Stimulated activated CD4-positive, alpha-beta T cell treated with anti-CD3 and anti-CD28 coated beads, Interleukin-2, amount 100 ng/mL, for 48 hours (primary cell): ENCODE measurements around the gene NFATC2.
"Not testable (repeated sequence)": the region's sequence is repeated elsewhere in the genome, so short reads cannot be mapped to it uniquely, and the experiment has no call there.

Source experiments
- DNase-seq, 2 donors: peaks; one replicate each; pipeline ENCODE4 v3.0.0-alpha.2; 2020

Gene NFATC2

DNA sequence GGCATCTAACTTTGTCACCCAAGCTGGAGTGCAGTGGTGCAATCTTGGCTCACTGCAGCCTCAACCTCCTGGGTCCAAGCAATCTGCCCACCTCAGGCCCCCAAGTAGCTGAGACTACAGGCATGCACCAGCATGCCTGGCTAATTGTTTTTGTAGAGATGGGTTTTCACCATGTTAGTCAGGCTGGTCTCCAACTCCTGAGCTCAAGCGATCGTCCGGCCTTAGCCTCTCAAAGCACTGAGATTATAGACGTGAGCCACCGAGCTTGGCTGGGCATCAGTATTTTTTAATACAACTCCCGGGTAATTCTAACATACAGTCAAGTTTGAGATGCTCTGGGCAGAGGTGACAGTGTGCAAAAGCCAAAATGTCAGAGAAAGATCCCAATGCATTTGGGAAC, 73.5 kb downstream of the NFATC2 start:
- DNase-seq: no peak

DNA sequence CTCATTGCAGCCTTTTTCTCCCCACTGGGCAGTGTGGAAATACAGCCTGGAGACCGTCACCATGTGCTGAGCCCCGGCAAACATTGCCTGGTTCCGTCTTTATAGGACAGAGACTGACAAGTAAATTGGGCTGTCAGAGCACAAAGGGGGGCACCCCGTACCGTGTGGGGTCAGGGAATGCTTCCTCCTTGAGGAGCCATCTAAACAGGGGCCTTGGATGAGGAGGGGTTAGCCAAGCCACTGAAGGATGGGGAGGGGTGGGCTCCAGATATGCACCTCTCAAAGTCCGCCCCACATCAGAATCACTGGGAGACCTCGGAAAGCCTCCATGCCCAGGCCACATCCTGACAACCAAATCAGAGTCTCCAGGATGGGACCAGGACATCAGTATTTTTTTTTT, 73.9 kb downstream of the NFATC2 start:
- no peak for DNase-seq

DNA sequence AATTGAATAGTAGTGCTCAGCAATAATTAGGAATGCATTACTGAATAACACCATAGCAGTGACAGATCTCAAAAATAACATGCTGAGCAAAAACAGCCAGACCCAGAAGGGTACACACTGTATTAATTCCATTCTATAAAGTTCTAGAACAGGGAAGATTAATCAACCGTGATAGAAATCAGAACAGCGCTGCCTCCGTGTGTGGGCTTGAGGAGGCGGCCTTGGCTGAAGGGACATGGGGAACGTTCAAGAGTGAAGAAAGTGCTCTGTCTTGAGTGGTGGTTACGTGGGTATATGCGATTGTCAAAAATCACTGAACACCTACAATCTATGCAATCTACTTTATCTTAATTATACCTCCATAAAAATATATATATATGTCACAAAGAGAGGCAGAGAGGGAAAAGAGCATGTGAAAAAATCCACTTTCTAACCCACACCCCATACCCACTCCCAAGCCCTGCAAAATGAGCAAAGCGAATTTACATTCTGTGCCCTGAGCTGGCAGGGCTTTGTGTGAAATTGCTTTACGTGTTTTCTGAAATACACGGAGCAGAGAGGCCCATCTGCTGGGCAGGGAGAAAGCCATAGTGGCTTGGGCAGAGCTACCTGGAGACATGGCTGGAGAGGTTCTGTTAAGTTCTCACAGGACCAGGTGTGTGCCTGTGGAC, 74.4 kb downstream of the NFATC2 start:
- no peak for DNase-seq

DNA sequence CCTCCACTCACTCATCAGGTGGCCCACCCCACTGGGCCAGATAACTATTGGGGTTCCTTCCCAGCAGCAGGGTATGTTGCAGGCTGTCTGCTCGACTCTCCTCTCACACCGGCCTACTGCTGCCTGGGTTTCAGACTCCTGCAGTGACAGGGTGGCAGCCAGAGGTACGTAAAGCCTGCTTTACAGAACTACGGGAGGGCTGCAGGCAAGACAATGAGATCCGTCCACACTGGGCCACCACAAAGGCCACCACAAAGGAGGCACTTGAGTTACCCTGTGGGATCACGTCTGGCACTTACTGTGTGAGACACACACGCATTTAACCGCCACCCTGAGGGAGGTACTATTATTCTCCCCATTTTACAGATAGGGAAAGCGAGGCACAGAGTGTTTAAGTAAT, 78.5 kb downstream of the NFATC2 start:
- DNase-seq: no peak

DNA sequence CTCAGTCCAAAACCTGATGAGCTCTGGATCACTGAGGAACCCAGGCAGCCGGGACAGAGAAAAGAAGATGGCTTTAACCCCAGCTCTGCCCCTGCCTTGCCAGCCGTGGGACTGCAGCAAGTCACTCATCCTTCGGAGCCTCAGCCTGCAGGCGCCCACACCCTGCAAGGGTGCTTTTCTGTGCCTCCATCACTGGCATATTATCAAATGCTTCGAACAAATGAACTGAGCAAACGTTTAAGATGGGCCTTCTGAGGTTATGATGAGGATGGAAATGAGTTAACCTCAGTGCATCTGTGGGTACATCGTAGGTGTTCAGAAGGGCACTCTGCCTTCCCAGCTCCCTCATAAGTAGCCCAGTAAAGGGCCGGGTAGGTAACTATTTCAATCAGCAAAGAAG, 79.0 kb downstream of the NFATC2 start:
- DNase-seq: no peak

DNA sequence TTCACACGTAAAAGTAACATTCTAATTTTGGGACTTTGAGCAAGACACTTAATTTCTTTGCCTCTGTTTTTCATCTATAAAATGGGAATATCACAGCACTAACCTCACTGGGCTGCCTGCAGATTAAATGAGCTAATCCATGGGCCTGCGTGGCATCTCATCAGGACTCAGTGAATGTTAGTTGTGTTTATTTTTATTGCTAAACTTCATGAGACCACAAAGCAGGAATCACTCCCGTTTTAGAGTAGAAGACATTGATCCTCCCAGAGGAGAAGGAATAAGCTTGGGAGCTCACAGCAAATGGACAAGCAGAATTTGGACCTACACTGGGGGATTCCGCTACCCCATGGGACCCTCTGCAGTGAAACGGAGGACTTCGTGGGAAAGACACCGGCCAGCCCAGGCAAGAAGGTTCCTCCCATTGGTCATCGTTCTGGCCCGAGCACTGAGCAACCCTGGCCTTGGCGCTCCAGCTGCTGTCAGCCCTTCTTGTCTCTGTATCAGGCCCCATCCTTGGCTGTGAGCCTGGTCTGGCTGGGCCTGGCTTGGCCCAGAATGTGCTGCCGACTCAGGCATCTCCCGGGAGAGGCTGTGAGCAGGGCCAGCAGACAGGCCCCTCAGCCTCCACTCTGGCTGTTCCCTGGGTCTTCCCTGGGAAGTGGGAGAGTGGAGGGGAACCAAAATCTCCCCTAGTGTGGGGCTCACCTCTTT, 79.8 kb downstream of the NFATC2 start:
- DNase-seq: no peak

DNA sequence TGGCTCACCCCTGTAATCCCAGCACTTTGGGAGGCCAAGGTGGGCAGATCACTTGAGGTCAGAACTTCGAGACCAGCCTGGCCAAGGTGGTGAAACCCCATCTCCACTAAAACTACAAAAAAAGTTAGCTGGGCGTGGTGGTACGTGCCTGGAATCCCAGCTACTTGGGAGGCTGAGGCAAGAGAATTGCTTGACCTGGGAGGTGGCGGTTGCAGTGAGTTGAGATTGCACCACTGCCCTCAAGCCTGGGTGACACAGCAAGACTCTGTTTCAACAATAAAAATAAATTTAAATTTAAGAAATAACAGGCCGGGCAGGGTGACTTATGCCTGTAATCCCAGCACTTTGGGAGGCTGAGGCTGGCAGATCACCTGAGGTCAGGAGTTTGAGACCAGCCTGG, 80.7 kb downstream of the NFATC2 start:
- DNase-seq: not testable (repeated sequence)

DNA sequence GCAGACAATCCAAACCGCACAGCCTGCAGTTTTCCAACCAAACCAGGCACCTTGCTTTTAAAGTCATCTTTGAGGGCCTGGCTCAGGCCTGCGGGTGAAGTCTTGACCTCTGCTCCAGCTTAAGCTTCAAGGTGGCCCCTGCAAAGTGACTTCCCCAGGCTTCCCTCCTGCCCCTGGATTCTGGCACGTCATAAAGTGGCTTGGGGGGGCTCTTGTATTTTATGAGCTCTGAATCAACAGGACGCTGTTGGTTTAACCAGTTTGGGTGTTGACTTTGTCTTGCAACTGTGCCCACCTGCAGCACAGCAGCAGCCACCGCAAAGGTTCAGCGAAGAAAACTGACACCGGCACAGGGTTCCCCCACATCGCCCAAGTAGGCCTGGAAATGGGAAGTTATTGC, 81.2 kb downstream of the NFATC2 start:
- DNase-seq: no peak

DNA sequence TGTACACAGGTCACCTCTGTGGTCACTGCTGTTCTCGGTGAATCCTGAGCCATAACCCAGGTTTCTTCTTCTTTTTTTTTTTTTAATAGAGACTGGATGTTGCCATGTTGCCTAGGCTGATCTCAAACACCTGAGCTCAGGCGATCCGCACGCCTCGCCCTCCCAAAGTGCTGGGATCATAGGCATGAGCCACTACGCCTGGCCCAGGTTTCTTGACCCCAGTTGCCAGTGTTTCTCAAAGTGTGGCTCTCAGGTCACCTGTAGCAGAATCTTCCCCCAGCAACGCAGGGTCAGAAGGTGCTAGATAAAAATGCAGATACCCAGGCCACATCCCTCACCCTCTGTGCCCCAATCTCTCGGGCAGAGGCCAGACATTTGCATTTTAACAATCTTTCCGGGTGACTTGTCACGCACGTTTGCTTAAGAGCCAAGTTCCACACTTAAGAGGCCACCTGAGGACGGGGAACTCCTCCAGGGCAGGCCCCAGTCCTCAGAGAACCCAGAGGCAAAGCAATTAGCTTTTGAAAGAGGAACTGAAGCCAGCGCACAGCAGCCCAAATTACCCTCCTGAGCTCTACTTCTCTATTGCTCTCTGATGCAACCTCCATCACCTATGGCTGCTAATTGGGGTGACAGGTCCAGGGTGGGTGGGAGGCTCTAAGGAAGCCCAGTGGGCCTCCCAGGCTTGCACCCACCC, 81.8 kb downstream of the NFATC2 start:
- no peak for DNase-seq

DNA sequence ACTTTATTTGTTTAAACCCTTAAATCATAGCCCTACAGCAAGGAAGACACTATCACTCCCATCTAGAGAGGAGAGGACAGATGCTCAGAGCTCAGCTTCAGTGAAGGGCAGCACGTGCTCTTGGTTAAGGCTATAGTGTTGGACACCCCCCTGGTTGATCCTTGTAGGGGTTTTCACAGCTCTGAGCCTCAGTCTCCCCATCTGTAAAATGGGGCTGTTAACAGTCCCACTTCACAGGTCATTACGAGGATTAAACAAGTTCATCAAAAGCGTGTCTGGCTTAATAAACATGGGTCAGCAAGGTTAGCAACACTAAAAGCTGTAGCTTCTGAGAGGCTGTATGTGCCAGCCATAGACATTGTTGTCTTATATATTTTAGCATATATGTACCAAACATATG, 82.4 kb downstream of the NFATC2 start:
- DNase-seq: no peak

DNA sequence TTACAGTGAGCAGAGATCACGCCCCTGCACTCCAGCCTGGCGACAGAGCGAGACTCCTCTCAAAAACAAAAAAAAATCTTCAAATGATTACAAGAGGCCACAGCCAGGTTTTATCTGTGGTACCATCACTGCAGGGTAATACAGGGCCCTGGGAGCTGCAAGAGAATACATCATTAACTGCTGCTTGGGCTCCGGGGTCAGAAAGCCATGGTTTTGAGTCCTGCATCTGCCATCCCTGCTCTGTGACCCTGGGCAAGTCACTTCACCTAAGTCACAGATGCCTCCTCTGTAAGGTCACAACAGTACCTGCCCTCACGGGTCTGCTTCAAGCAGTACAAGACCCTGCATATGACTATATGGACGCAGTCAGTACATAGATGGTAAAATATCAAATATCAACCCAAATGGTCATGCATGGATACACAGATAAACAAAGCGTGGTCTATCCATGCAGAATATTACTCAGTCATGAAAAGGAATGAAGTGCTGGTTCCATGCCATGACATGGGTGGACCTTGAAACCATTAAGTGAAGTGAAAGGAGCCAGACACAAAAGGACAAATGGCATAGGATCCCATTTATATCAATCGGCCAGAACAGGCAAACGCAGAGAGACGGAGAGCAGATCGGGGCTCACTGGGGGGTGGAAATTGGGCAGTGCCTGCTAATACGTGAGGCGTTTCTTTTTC, 83.6 kb downstream of the NFATC2 start:
- no peak for DNase-seq

DNA sequence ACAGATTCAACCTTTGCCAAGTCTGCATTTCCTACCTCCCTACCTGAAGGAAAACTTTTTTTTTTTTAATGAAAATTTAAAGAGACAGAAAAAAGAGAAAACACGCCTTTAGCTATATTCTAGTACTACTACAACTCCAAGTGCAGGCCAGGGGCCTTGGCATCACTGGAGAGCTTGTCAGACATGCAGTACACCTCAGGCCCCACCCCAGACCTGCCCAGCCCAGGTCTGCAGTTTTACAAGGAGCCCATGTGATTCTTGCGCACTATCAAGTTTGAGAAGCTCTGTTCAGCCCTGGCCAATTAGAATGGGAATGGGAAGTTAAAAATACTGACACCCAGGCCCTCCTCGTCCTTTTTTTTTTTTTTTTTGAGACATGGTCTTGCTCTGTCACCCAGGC, 85.0 kb downstream of the NFATC2 start:
- DNase-seq: no peak

DNA sequence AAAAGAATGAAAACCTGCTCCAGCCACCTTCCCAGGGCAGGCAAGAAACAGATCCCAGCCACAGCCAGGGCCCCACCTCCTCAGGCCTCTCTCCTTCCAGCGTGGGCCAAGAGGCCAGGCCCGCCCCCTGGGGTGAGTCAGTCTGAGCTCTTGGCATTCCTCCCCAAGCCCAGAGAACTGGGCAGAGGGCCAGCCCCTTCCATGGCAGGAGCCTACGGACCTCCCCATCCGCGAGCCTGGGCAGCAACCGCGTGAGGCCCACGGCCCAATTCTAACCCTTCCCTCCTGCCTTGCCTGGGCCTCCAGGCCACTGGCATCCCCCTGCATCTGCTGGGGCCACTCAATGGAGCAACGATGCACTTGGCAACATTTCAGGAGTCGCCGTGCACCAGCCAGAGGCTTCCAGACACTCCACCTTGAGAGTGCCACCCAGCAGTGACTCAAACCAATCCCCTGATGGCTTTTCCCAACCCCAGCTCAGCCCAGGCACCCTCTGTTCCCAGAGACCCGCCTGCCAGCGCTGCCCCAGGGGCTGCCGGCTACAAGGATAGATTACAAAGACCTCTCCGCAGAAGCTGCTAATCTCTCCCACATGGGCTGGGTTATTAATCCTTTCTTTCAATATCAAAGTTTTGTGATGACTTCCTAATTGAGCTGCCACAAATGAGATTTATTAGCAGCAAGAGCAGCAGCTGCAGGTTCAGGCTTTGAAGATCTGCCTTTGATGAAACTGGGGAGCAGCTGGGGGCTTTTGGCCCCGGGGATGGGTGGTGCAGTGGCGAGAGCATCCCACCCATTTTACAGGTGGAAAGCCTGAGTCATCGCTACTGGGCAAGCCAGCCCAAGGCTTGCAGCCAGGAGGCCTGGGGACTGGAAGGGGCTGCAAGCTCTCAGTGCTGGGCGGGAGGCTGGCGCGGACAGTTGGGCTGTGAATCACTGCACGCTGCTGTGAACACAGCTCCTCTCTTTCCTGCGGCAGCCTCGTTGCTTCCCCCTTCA, 85.7 kb downstream of the NFATC2 start:
- no peak for DNase-seq

DNA sequence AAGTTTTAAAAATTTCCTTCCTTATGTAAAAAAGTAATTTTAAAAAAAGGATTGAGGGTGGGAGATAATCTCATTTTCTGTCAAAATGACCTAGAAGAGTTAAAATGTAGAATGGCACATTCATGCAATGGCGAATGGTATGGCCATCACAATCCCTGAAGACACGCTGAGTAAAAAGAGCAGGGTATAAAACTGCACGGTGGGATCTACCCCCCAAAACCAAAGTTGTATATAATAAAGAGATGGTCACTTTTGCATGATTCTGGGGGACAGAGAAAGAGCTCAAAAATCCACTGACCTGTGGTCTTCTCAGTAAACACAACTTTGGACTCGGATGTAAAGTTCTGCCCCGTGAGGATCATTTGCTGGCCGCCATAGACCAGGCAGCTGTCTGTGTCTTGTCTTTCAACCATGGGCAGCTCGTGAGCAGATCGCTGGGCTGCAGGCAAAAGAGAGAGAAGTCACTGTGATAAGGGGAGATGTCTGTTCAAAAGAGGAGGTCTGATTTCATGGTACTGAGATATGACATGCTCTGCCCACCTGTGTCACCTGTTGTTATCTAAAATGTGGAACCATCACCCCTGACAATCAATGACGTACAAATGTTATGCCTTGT, 88.2 kb downstream of the NFATC2 start:
- DNase-seq: no peak

DNA sequence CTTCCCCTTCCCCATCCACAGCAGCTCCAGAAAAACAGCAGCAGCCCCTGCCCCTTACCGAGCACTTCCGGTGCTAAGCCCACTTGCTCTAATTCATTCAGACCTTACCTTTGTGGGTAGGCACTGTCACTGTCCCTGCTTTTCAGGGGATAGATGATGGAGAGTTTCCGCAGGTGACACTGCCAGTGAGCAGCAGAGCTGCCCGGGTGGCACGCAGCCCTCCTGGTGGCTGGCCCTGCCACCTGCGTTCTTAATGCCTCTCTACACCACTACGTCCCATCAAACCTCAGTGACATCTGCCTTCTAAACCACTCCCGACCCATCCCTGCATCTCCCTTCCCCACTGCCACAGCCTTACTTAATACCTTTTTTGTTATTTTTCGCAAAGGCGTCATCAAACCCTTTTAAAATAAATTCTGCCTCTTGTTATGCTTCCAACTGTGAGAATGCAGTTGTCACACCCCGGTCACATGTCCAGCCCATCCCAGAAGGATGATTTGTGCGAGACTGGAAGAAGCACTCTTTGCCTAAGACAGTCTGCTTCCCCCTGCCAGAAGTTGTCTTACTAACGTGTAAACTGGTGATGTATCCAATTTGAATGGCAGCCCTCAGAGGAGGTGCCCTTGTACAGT, 89.7 kb downstream of the NFATC2 start:
- no peak for DNase-seq

DNA sequence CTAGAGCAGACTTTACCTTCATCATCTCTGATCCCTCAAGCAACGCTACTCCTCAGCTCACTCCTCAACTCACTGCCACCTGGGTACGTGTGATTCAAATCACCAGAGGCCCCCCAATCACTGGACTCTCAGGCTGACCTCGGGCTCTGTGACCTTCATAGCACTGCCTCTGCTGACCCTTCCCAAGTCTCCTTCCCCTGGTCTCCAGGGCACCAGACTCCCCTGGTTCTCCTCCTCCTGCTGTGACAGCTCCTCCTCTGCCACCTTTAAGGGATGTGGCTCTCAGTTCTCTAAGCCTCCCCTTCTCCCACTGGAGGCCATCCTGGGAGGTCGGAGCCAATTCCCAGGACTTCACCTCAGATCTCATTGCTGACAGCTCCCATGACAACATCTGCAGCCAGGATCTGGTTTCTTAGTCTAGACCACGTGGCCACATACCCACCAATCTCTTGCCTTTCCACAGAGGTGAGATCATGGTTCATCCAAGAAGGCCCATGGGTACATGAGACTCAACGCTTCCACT, 90.4 kb downstream of the NFATC2 start:
- no peak for DNase-seq

DNA sequence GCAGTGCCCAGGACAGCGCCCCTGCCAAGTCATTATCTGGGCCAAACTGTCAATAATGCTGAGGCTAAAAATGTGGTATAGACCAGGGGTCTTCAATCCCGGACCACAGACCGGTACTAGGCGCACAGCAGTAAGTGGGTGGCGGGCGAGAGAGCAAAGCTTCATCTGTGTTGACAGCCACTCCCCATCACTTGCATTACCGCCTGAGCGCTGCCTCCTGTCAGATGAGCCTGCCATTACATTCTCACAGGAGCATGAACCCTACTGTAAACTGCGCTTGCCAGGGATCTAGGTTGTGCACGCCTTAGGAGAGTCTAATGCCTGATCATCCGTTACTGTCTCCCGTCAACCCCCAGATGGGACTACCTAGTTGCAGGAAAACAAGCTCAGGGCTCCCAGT, 91.0 kb downstream of the NFATC2 start:
- DNase-seq: no peak

DNA sequence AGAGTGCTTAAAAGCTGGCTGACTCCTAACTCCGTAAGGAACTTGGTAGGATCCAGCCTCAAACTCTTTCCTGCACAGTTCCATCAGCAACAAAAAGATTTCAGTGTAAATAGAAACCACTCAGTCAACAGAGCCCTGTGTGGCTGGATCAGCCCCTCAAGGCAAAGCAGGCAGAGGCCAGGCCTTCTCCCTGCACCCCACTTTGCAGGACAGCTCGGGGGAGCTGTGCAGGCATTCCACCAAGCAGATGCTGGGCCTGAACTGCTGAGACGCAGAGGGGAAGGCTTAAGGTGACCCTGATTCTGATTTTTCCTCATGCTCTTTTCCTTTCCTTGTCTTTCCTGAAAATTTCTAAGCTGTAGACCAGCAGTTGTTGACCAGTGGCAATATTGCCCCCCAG, 91.5 kb downstream of the NFATC2 start:
- no peak for DNase-seq

DNA sequence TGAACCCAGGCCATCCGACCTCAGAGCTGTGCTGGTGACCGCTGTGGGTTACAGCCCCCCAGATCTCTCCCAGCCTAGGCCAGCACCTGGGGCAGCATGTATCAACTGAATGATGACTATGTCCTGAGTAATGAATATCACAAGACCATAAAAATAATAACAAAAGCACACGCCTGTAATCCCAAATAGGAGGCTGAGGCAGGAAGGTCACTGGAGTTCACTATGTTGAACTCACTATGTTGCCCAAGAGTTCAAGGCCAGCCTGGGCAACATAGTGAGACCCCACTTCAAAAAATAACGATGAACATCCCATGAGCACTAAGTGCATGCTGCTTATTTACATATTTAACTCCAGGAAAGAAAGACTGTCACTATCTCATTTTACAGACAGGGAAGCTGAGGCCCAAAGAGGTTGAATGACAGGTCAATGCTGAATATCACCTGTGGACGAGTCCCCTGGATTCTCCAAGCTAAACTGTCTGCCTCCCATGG, 92.3 kb downstream of the NFATC2 start:
- DNase-seq: no peak

DNA sequence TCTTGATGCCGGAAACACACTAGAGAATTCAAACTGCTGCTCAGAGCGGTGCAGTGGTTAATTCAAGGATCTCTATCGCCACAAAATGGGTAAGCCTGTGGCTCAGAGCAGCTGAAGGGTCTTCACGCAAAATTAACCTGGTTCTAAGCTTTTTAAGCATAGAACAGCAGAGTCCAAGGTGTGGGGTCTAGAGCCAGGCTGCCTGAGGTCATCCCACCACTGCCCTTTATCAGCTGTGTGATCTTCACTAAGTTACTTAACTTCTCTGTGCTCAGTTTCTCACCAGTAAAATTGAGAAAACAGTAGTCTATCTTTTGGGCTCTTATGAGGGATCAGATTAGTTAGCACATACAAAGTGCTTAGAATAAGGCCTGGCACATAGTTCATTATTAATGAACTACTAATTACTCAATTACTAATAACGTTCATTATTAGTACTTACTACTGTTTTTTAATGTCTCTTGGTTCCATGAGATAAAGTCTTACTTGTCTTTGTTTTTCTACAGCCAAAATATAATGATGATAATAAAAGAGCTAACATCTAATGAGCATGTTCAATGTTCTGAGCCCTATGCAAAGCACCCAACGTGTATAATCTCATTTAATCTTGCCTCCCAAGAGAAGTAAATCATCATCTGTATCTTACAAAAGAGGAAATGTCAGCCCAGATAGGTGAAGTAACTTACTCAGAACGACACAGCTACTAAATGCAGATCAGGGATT, 92.9 kb downstream of the NFATC2 start:
- no peak for DNase-seq
